Glutamatergic neuron (in vitro differentiated cells): ENCODE data around the gene TNS1. TPM values are rescaled to one million over a fixed set of nuclear protein-coding genes. Genes with fewer than 3 reads are reported as not detected.

Source experiments
- DNase-seq: peaks from one replicate; pipeline ENCODE4 v3.0.0; 2022
- H3K27ac Mint-ChIP-seq: one replicate; pipeline ENCODE4 v1.8.0; 2020; ENCODE audit warnings: mild to moderate bottlenecking, mixed read lengths, inconsistent platforms; ENCODE audit not compliant: unreplicated experiment
- H3K27me3 Mint-ChIP-seq: one replicate; pipeline ENCODE4 v1.8.0; 2020; ENCODE audit warnings: mild to moderate bottlenecking, moderate library complexity, mixed read lengths, inconsistent platforms; ENCODE audit not compliant: unreplicated experiment
- H3K36me3 Mint-ChIP-seq: one replicate; pipeline ENCODE4 v1.8.0; 2020; ENCODE audit warnings: mild to moderate bottlenecking, mixed read lengths, inconsistent platforms; ENCODE audit not compliant: unreplicated experiment
- H3K4me1 Mint-ChIP-seq: one replicate; pipeline ENCODE4 v1.8.0; 2020; ENCODE audit warnings: mild to moderate bottlenecking, low read depth, mixed read lengths, inconsistent platforms; ENCODE audit not compliant: unreplicated experiment
- H3K4me3 Mint-ChIP-seq: one replicate; pipeline ENCODE4 v1.8.0; 2020; ENCODE audit warnings: mild to moderate bottlenecking, mixed read lengths, inconsistent platforms; ENCODE audit not compliant: unreplicated experiment
- H3K9me3 Mint-ChIP-seq: one replicate; pipeline ENCODE4 v1.8.0; 2020; ENCODE audit warnings: mild to moderate bottlenecking, moderate library complexity, mixed read lengths, inconsistent platforms; ENCODE audit not compliant: unreplicated experiment
- CTCF ChIP-seq: fragments of 200-600 bp; sonication (generic); IDR thresholded peaks from one replicate; pipeline ENCODE4 v1.5.0; 2021; ENCODE audit not compliant: partially characterized antibody, unreplicated experiment
- total RNA-seq: library from RNA; stranded (reverse); fragmentation: NEBNext Ultra II Directional; extraction: Animal tissue kit (Norgen Biotek cat#: 25700); gene quantifications from one replicate; pipeline ENCODE4 v1.2.1, GENCODE V29; 2021; ENCODE audit not compliant: unreplicated experiment

Gene TNS1
- total RNA-seq, 1 donor from 2014 or later = 3.2 TPM

DNA sequence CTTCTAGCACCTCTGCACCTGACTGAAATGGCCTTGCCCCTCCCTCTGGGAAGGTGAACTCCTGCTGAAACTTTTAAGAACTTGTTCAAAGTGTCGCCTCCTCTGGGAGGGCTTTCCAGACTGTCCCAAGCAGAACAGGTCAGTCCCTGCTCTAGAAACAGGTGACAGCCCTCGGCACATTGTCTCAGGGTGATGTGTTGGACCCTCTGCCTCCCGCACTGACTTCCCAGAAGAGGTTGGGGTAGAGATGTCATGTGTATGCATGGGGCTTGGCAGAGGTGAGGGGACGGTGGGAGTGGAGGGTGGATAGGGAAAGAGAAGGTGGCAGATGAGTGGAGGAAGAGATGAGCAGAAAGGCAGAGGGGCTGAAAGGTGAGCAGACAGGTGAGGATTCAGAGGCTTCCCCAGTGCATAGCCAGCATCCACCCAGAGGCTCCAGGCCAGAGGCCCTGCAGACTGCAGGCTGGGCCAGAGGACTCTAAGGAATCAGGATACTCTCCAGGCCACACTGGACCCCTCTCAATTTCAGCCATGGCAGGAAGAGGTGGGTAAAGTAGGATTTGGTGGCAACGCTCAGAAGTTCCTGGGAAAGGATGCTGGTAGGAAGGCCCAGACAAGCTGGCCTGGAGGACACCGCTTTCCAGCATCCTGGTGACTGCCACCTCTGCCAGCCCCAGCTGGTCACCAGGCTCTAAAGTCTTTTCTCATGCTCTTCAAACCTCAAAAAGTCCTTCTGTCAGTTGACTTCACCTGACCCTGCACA is 24.8 kb upstream of the TNS1 start:
- Mint-ChIP-seq H3K4me3 (no peak overlapping the region), H3K27ac (no peak overlapping the region), H3K36me3 (no peaks in the 10 kb centered on the region), H3K9me3 (no peaks in the 10 kb centered on the region), H3K27me3 (peaks cover 11% of the 10 kb centered on the region), H3K4me1 (peaks cover 2% of the 10 kb centered on the region)
- no peak for DNase-seq
- no peak for TF ChIP-seq CTCF

DNA sequence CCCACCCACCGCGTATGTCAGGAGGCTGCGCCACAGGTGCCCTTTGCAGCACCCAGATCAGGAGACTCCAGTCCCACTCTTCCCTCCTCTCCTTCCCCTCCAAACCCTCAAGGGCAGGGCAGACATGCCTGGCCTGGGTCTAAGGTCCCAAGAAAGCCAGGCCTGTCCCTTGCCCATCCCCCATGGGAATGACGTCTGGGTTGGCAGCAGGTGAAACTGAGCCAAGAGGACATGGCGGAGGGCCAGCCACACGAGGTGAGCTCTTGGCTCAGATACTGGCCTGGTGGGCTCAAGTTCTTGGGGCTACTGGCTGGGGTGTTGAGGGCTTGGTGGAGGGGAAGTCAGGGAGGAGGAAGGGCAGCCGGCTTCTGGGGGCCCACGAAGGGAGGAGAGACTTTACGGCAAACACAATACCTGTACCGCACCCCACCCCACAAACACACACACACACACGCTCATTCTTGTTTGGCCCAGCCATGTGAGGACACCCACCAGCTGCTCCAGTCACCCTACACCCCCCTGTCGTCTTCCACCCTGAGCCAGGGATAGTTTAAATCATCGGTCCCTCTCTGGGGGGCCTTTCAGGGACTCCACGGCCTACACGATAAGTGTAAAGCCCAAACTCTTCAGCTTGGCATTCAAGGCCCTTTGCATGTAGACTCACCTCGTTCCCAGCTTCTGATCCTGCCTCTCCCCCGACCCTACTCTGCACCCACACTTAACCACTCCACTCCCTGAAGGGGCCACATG is 24.1 kb upstream of the TNS1 start:
- H3K36me3 Mint-ChIP-seq = no peaks in the 10 kb centered on the region
- H3K27ac Mint-ChIP-seq = no peak overlapping the region
- no peak overlapping the region for H3K4me3 Mint-ChIP-seq
- peaks cover 7% of the 10 kb centered on the region for H3K4me1 Mint-ChIP-seq
- peaks cover 11% of the 10 kb centered on the region for H3K27me3 Mint-ChIP-seq
- DNase-seq = no peak
- no peak for TF ChIP-seq CTCF
- H3K9me3 Mint-ChIP-seq = no peaks in the 10 kb centered on the region

DNA sequence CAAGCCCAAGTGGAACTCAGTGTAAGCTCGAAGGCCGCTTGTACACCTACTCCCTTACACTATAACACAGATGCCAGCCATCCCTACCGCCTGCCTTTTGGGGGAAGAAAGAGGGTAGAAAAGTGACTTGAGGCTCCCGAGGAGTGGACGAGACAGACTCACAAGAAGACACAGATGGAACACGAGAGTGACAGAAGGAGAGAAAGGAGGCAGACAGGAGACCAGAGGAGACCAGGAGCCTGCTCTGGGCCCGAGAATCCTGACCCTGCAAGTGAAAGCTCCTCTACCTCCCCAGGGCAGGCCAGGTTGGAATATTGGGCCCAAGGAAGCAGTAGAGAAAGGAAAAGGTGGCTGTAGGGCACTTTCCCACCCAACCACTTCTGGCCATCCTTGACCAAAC is 23.4 kb upstream of the TNS1 start:
- no peaks in the 10 kb centered on the region for H3K36me3 Mint-ChIP-seq
- H3K27me3 Mint-ChIP-seq = peaks cover 11% of the 10 kb centered on the region
- H3K4me1 Mint-ChIP-seq = peaks cover 7% of the 10 kb centered on the region
- no peak overlapping the region for H3K4me3 Mint-ChIP-seq
- no peak for DNase-seq
- H3K27ac Mint-ChIP-seq = no peak overlapping the region
- H3K9me3 Mint-ChIP-seq = no peaks in the 10 kb centered on the region
- TF ChIP-seq CTCF = no peak

- Mint-ChIP-seq H3K27me3 (peaks cover 11% of the 10 kb centered on the region), H3K27ac (no peak overlapping the region), H3K4me1 (peaks cover 7% of the 10 kb centered on the region), H3K4me3 (no peak overlapping the region), H3K9me3 (no peaks in the 10 kb centered on the region), H3K36me3 (no peaks in the 10 kb centered on the region)
- no peak for TF ChIP-seq CTCF
- DNase-seq = no peak
These were observed 22.1 kb upstream of the TNS1 start for GRCh38 chr2:218024871-218025270.

DNA sequence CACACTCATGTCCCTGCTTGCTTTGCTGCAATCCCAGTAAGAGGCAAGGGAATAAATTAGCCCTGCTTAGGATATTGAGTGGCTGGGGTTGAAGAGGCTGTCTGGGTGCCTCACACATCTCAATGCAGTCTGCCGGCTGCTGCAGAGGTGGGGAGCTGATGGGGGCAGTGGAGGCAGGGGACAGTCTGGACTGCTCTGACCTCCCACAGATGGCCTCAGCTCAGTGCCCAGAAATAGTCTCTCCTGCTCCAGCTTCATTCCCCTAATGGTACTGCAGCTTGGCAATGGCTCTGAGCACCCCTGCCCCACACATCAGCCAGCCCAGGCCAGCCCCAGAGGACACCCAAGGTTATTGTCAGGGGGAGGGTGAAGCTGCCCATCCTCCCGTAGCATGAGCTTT is 21.5 kb upstream of the TNS1 start:
- peaks cover 14% of the 10 kb centered on the region for H3K27me3 Mint-ChIP-seq
- H3K36me3 Mint-ChIP-seq = no peaks in the 10 kb centered on the region
- no peak overlapping the region for H3K27ac Mint-ChIP-seq
- H3K4me3 Mint-ChIP-seq = no peak overlapping the region
- peaks cover 10% of the 10 kb centered on the region for H3K4me1 Mint-ChIP-seq
- no peak for TF ChIP-seq CTCF
- DNase-seq = peak; percentile 9
- no peaks in the 10 kb centered on the region for H3K9me3 Mint-ChIP-seq
